Breast epithelium (tissue), 3 donors: ENCODE results near the gene PSEN2.

Experiments
- CTCF ChIP-seq, 3 donors: fragments of 450-650 bp; IDR thresholded peaks; one replicate each; pipeline ENCODE4 v1.5.1; 2016 to 2017; ENCODE audit warnings: antibody characterized with exemption in 3 of 3, mild to moderate bottlenecking in 3 of 3, moderate library complexity in 3 of 3
- POLR2A ChIP-seq: fragments of 450-650 bp; IDR thresholded peaks from one replicate; pipeline ENCODE4 v1.6.1; 2016; ENCODE audit warnings: antibody characterized with exemption, mild to moderate bottlenecking, moderate library complexity
- POLR2AphosphoS5 ChIP-seq, 3 donors: sonication (generic); formaldehyde crosslinking; IDR thresholded peaks; one replicate each; pipeline ENCODE4 v1.6.1; 2017; ENCODE audit warnings: antibody characterized with exemption in 3 of 3

GRCh38 chr1:226943927-226944326 is 73.5 kb downstream of the PSEN2 start:
- no peak for TF ChIP-seq CTCF (IDR thresholded peaks at IDR 0.05)
- no peak for TF ChIP-seq POLR2A
- no peak for TF ChIP-seq POLR2AphosphoS5 (IDR thresholded peaks at IDR 0.05)
